Measurements from ENCODE around the gene PDXDC1. TPM values are rescaled to one million over a fixed set of nuclear protein-coding genes. Genes with fewer than 3 reads are reported as not detected.
"Not testable (repeated sequence)": the region's sequence is repeated elsewhere in the genome, so short reads cannot be mapped to it uniquely, and the experiment has no call there.

Gene PDXDC1
- total and polyA plus RNA-seq, 8 donors = 51.5 to 82.8 (median 72.8) TPM

GRCh38 chr16:15141586-15141985 is 166.8 kb downstream of the PDXDC1 start:
- intact Hi-C loops (cut with DNase I) = no loop called here
- peak in 3 of 6 donors; percentile 5 to 48 (median 8) for DNase-seq
- Histone ChIP-seq H3K27ac (no peak overlapping the region), H3K36me3 (no peaks in the 10 kb centered on the region), H3K4me3 (no peak overlapping the region), H3K9me3 (no peaks in the 10 kb centered on the region), H3K4me1 (no peaks in the 10 kb centered on the region), H3K27me3 (no peaks in the 10 kb centered on the region)
- FAIRE-seq = no peak
- WGBS, 2 donors = 91 to 92% methylated on average over 10 to 12 of the region's 15 CpGs
- TF ChIP-seq CTCF (IDR thresholded peaks at IDR 0.05) = no peak
- no peak for ATAC-seq

- H3K27ac ChIP-seq; H3K4me1 ChIP-seq; H3K27me3 ChIP-seq; H3K36me3 ChIP-seq; FAIRE-seq; H3K9me3 ChIP-seq; H3K4me3 ChIP-seq; intact Hi-C loops (cut with DNase I): not testable (repeated sequence)
- WGBS, 2 donors = 86 to 91% methylated on average over 12 to 19 of the region's 27 CpGs
- DNase-seq (peak in 4 of 6 donors; percentile 1 to 48 (median 7)), ATAC-seq (peak in 2 of 4 donors; percentile 13 to 14)
Measured at GRCh38 chr16:15142107-15142890, 167.5 kb downstream of the PDXDC1 start.

GRCh38 chr16:15142891-15143600 is 168.2 kb downstream of the PDXDC1 start:
- H3K36me3 ChIP-seq; H3K27ac ChIP-seq; H3K9me3 ChIP-seq; intact Hi-C loops (cut with DNase I); H3K4me3 ChIP-seq; H3K4me1 ChIP-seq; H3K27me3 ChIP-seq; FAIRE-seq: not testable (repeated sequence)
- peak in 2 of 6 donors; percentile 3 to 8 for DNase-seq
- peak in 2 of 4 donors; percentile 5 to 9 for ATAC-seq
- 76 to 86% methylated on average over 8 to 25 of the region's 26 CpGs for WGBS, 2 donors

GRCh38 chr16:15143601-15144091 is 168.8 kb downstream of the PDXDC1 start:
- ATAC-seq, FAIRE-seq: not testable (repeated sequence)
- DNase-seq = peak in 3 of 6 donors; percentile 7 to 62 (median 8)

GRCh38 chr16:15144092-15144631 is 169.3 kb downstream of the PDXDC1 start:
- peak in 3 of 6 donors; percentile 10 to 48 (median 15) for DNase-seq
- WGBS, 2 donors = 67 to 74% methylated on average over 18 to 22 of the region's 22 CpGs
- H3K4me1 ChIP-seq; H3K9me3 ChIP-seq; H3K27me3 ChIP-seq; H3K36me3 ChIP-seq; H3K4me3 ChIP-seq; H3K27ac ChIP-seq; intact Hi-C loops (cut with DNase I); FAIRE-seq: not testable (repeated sequence)
- ATAC-seq = peak in 3 of 4 donors; percentile 3 to 14 (median 12)

More at GRCh38 chr16:15143601-15144091, 168.8 kb downstream of the PDXDC1 start:
- H3K27ac ChIP-seq; H3K4me3 ChIP-seq; H3K27me3 ChIP-seq; H3K9me3 ChIP-seq; H3K4me1 ChIP-seq; intact Hi-C loops (cut with DNase I); H3K36me3 ChIP-seq: not testable (repeated sequence)
- 73 to 78% methylated on average over 21 to 26 of the region's 26 CpGs for WGBS, 2 donors

GRCh38 chr16:15144781-15145417 is 170.1 kb downstream of the PDXDC1 start:
- H3K4me1 ChIP-seq; H3K4me3 ChIP-seq; FAIRE-seq; H3K27me3 ChIP-seq; H3K9me3 ChIP-seq; intact Hi-C loops (cut with DNase I); ATAC-seq; H3K36me3 ChIP-seq; H3K27ac ChIP-seq: not testable (repeated sequence)
- peak in 3 of 6 donors; percentile 7 to 45 (median 11) for DNase-seq
- WGBS, 2 donors = 73 to 77% methylated on average over 18 to 20 of the region's 20 CpGs

GRCh38 chr16:15145418-15146263 is 170.8 kb downstream of the PDXDC1 start:
- peak in 1 of 4 donors; percentile 13 for ATAC-seq
- H3K36me3 ChIP-seq; H3K4me3 ChIP-seq; FAIRE-seq; H3K27ac ChIP-seq; H3K4me1 ChIP-seq; H3K27me3 ChIP-seq; intact Hi-C loops (cut with DNase I); H3K9me3 ChIP-seq: not testable (repeated sequence)
- WGBS, 2 donors = 89 to 90% methylated on average over 30 to 35 of the region's 35 CpGs
- DNase-seq = peak in 3 of 6 donors; percentile 8 to 46 (median 9)

- intact Hi-C loops (cut with DNase I); H3K4me3 ChIP-seq; FAIRE-seq; H3K36me3 ChIP-seq; H3K27me3 ChIP-seq; H3K9me3 ChIP-seq; H3K4me1 ChIP-seq; H3K27ac ChIP-seq; ATAC-seq: not testable (repeated sequence)
- WGBS, 2 donors = 94 to 98% methylated on average over 23 of the region's 23 CpGs
- DNase-seq = peak in 3 of 6 donors; percentile 8 to 43 (median 12)
Measured at GRCh38 chr16:15146264-15146662, 171.4 kb downstream of the PDXDC1 start.

GRCh38 chr16:15148831-15149230 is 174.0 kb downstream of the PDXDC1 start:
- FAIRE-seq; H3K27me3 ChIP-seq; intact Hi-C loops (cut with DNase I); ATAC-seq; H3K27ac ChIP-seq; H3K9me3 ChIP-seq; H3K36me3 ChIP-seq; H3K4me3 ChIP-seq; H3K4me1 ChIP-seq: not testable (repeated sequence)
- peak in 1 of 6 donors; percentile 7 for DNase-seq
- WGBS, 2 donors = 87% methylated on average over 19 of the region's 19 CpGs

- H3K27me3 ChIP-seq; ATAC-seq; H3K36me3 ChIP-seq; H3K27ac ChIP-seq; FAIRE-seq; H3K4me3 ChIP-seq; H3K4me1 ChIP-seq; H3K9me3 ChIP-seq; intact Hi-C loops (cut with DNase I): not testable (repeated sequence)
- WGBS, 2 donors = 77 to 80% methylated on average over 8 to 12 of the region's 12 CpGs
- DNase-seq = peak in 1 of 6 donors; percentile 8
Measured at GRCh38 chr16:15149260-15149659, 174.4 kb downstream of the PDXDC1 start.
